ENCODE results near the gene THRB. TPM values are rescaled to one million over a fixed set of nuclear protein-coding genes. Genes with fewer than 3 reads are reported as not detected.

THRB gene
- total RNA-seq, 1 experiment from 2014 or later = 5.8 TPM

DNA sequence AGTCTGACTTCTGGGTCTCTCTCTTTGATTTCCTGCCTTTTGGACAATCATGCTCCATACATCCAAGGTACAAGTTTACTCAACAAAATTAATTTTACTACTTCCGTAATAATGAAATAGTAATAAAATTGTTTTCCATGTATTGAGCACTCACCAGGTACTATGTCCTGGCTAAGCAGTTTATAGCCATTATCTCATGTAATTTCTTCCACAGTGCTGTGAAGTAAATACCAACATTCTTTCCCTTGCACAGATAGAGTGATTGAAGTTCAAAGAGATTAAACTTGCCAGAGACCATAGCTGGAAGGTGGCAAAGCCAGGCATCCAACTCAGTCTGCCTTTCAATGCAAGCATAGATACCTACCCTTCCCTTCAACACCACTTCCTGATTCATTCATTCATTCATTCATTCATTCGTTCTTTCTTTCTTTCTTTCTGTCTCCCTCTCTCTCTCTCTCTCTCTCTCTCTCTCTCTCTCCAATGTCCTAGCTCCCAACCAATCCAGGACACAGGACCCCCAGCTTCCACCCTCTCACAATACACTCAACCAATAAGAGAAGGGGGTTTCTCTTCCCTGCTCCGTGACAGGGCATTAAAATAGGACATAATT is 12.4 kb downstream of the THRB start:
- Mint-ChIP-seq H3K27ac (no peak overlapping the region), H3K4me1 (peaks cover 27% of the 10 kb centered on the region), H3K27me3 (ENCODE audit: low read depth) (peaks cover 31% of the 10 kb centered on the region), H3K4me3 (no peak overlapping the region), H3K36me3 (no peaks in the 10 kb centered on the region), H3K9me3 (no peaks in the 10 kb centered on the region)
- TF ChIP-seq NFATC4 (CRISPR knock-in tag; IDR thresholded peaks at IDR 0.05) = no peak
- TF ChIP-seq, protein P1, sequence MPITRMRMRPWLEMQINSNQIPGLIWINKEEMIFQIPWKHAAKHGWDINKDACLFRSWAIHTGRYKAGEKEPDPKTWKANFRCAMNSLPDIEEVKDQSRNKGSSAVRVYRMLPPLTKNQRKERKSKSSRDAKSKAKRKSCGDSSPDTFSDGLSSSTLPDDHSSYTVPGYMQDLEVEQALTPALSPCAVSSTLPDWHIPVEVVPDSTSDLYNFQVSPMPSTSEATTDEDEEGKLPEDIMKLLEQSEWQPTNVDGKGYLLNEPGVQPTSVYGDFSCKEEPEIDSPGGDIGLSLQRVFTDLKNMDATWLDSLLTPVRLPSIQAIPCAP (CRISPR knock-in tag; IDR thresholded peaks at IDR 0.05) = no peak
- ChIA-PET POLR2A (no interaction called here), CTCF (no interaction called here)
- DNase-seq (ENCODE audit: low spot score) (no peak), ATAC-seq (peak; percentile 20; the same call in 1 of the 2 replicates)

DNA sequence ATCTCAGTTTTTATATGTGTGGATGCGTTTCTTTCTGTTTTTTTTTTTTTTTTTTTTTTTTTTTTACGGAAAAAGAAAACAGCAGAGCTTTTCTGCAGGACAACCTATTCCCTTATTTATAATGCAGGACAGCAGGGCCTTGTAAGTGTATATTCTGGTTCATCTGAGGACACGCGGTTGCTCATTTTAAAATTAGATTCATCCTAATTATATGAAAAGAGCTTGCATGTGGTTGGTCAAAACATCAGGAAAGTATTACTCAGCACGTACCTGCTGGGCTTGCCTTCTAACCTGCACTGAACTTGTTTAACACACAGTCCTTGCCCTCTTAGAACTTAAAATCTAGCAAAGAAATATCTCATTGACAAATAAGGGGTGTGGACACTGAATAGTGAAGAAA is 13.5 kb downstream of the THRB start:
- TF ChIP-seq, protein P2, sequence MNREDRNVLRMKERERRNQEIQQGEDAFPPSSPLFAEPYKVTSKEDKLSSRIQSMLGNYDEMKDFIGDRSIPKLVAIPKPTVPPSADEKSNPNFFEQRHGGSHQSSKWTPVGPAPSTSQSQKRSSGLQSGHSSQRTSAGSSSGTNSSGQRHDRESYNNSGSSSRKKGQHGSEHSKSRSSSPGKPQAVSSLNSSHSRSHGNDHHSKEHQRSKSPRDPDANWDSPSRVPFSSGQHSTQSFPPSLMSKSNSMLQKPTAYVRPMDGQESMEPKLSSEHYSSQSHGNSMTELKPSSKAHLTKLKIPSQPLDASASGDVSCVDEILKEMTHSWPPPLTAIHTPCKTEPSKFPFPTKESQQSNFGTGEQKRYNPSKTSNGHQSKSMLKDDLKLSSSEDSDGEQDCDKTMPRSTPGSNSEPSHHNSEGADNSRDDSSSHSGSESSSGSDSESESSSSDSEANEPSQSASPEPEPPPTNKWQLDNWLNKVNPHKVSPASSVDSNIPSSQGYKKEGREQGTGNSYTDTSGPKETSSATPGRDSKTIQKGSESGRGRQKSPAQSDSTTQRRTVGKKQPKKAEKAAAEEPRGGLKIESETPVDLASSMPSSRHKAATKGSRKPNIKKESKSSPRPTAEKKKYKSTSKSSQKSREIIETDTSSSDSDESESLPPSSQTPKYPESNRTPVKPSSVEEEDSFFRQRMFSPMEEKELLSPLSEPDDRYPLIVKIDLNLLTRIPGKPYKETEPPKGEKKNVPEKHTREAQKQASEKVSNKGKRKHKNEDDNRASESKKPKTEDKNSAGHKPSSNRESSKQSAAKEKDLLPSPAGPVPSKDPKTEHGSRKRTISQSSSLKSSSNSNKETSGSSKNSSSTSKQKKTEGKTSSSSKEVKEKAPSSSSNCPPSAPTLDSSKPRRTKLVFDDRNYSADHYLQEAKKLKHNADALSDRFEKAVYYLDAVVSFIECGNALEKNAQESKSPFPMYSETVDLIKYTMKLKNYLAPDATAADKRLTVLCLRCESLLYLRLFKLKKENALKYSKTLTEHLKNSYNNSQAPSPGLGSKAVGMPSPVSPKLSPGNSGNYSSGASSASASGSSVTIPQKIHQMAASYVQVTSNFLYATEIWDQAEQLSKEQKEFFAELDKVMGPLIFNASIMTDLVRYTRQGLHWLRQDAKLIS (CRISPR knock-in tag; IDR thresholded peaks at IDR 0.05; ENCODE audit: borderline replicate concordance) = no peak
- TF ChIP-seq NR1H2 (CRISPR knock-in tag; IDR thresholded peaks at IDR 0.05) = no peak
- TF ChIP-seq ZNF138 (CRISPR knock-in tag; conservative IDR thresholded peaks at IDR 0.05) = no peak
- TF ChIP-seq ESRRA (CRISPR knock-in tag; IDR thresholded peaks at IDR 0.05; ENCODE audit: borderline replicate concordance) = no peak
- no peak for TF ChIP-seq ZNF416 (CRISPR knock-in tag; IDR thresholded peaks at IDR 0.05)
- TF ChIP-seq GRHL2 (CRISPR knock-in tag; IDR thresholded peaks at IDR 0.05; ENCODE audit: insufficient replicate concordance, severe bottlenecking) = no peak
- no peak for TF ChIP-seq CBFB (CRISPR knock-in tag; IDR thresholded peaks at IDR 0.05; ENCODE audit: low read depth)
- no peak for TF ChIP-seq ATF1 (CRISPR knock-in tag; IDR thresholded peaks at IDR 0.05)
- TF ChIP-seq, protein P3, sequence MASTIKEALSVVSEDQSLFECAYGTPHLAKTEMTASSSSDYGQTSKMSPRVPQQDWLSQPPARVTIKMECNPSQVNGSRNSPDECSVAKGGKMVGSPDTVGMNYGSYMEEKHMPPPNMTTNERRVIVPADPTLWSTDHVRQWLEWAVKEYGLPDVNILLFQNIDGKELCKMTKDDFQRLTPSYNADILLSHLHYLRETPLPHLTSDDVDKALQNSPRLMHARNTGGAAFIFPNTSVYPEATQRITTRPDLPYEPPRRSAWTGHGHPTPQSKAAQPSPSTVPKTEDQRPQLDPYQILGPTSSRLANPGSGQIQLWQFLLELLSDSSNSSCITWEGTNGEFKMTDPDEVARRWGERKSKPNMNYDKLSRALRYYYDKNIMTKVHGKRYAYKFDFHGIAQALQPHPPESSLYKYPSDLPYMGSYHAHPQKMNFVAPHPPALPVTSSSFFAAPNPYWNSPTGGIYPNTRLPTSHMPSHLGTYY (CRISPR knock-in tag; IDR thresholded peaks at IDR 0.05) = no peak
- no peak for TF ChIP-seq ZNF423 (CRISPR knock-in tag; IDR thresholded peaks at IDR 0.05)
- no peak for TF ChIP-seq NFE2L1 (CRISPR knock-in tag; IDR thresholded peaks at IDR 0.05)
- Mint-ChIP-seq H3K27me3 (ENCODE audit: low read depth) (peaks cover 31% of the 10 kb centered on the region), H3K4me3 (no peak overlapping the region), H3K9me3 (no peaks in the 10 kb centered on the region), H3K27ac (no peak overlapping the region), H3K4me1 (peaks cover 35% of the 10 kb centered on the region), H3K36me3 (no peaks in the 10 kb centered on the region)
- ATAC-seq (no peak), DNase-seq (ENCODE audit: low spot score) (no peak)
- CTCF ChIA-PET = interaction anchor here (0.6 to 1.4 kb wide), 3 partner anchors 16 to 519 kb away, joined by 3 to 5 read pairs (median 4); no protein-coding TSS in a partner anchor
- POLR2A ChIA-PET = no interaction called here

DNA sequence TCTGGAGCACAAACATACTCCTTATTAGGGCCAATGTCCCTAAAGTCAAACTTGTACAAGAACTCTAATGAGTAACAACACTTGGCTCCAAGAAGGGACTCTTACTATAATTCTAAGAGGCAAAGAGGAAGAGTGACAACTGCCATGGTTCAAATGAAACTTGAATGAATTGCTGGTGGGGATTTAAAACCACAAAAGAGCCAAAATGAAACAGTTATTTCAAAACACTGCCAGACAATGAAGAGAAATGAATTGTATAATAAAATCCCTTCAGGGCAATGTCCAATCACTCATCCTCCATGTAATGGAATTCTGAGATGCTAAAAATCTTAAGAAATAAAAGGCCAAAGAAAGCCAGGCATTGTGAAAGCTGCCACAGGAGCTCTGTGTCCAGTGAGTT is 14.2 kb downstream of the THRB start:
- DNase-seq (ENCODE audit: low spot score) (no peak), ATAC-seq (no peak)
- ChIA-PET POLR2A (no interaction called here), CTCF (interaction anchor here (0.7 to 1.4 kb wide), 2 partner anchors 16 to 59 kb away, joined by 3 to 4 read pairs; no protein-coding TSS in a partner anchor)
- Mint-ChIP-seq H3K36me3 (no peaks in the 10 kb centered on the region), H3K4me1 (peaks cover 41% of the 10 kb centered on the region), H3K4me3 (no peak overlapping the region), H3K27ac (no peak overlapping the region), H3K27me3 (ENCODE audit: low read depth) (peaks cover 38% of the 10 kb centered on the region), H3K9me3 (no peaks in the 10 kb centered on the region)
- TF ChIP-seq, protein P4, sequence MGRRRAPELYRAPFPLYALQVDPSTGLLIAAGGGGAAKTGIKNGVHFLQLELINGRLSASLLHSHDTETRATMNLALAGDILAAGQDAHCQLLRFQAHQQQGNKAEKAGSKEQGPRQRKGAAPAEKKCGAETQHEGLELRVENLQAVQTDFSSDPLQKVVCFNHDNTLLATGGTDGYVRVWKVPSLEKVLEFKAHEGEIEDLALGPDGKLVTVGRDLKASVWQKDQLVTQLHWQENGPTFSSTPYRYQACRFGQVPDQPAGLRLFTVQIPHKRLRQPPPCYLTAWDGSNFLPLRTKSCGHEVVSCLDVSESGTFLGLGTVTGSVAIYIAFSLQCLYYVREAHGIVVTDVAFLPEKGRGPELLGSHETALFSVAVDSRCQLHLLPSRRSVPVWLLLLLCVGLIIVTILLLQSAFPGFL (CRISPR knock-in tag; IDR thresholded peaks at IDR 0.05; ENCODE audit: borderline replicate concordance) = no peak
- TF ChIP-seq GTF2I (CRISPR knock-in tag; conservative IDR thresholded peaks at IDR 0.05) (no peak), CREM (CRISPR knock-in tag; IDR thresholded peaks at IDR 0.05) (no peak), TP53 (CRISPR knock-in tag; IDR thresholded peaks at IDR 0.05) (no peak), ZNF263 (CRISPR knock-in tag; IDR thresholded peaks at IDR 0.05; ENCODE audit: low read depth) (no peak)
- TF ChIP-seq, protein P5, sequence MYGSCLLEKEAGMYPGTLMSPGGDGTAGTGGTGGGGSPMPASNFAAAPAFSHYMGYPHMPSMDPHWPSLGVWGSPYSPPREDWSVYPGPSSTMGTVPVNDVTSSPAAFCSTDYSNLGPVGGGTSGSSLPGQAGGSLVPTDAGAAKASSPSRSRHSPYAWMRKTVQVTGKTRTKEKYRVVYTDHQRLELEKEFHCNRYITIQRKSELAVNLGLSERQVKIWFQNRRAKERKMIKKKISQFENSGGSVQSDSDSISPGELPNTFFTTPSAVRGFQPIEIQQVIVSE (CRISPR knock-in tag; IDR thresholded peaks at IDR 0.05; ENCODE audit: borderline replicate concordance) = no peak
- TF ChIP-seq, protein P6, sequence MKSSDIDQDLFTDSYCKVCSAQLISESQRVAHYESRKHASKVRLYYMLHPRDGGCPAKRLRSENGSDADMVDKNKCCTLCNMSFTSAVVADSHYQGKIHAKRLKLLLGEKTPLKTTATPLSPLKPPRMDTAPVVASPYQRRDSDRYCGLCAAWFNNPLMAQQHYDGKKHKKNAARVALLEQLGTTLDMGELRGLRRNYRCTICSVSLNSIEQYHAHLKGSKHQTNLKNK (CRISPR knock-in tag; IDR thresholded peaks at IDR 0.05) = no peak
